Activated CD8-positive, alpha-beta T cell treated with anti-CD3 and anti-CD28 coated beads for 36 hours (primary cell): ENCODE measurements around the gene NDUFB2. TPM values are rescaled to one million over a fixed set of nuclear protein-coding genes. Genes with fewer than 3 reads are reported as not detected.
A peak's percentile ranks its signal among the peaks of the same experiment; 100 is the strongest.

Experiments
- ATAC-seq: fragments of 200-7000 bp; cut with Tn5 transposase; one replicate; pipeline ENCODE4 v1.10.0; 2021; ENCODE audit warnings: mild to moderate bottlenecking, moderate library complexity
- CTCF ChIA-PET: fragments of 350-600 bp; sonication (Branson Sonifier 250); formaldehyde crosslinking; loops from one replicate; lab custom pipeline; 2021; ENCODE audit warnings: antibody characterized with exemption; lab: Charles Lee
- POLR2A ChIA-PET: fragments of 350-600 bp; sonication (Branson Sonifier 250); formaldehyde crosslinking; loops from one replicate; lab custom pipeline; 2021; ENCODE audit warnings: antibody characterized with exemption; lab: Charles Lee
- DNase-seq: peaks from one replicate; pipeline ENCODE4 v3.0.0-alpha.2; 2020
- H3K27ac Mint-ChIP-seq: one replicate; pipeline ENCODE4 v1.8.0; 2021; ENCODE audit warnings: mild to moderate bottlenecking, mixed read lengths
- H3K27me3 Mint-ChIP-seq: one replicate; pipeline ENCODE4 v1.8.0; 2021; ENCODE audit warnings: mixed read lengths
- H3K36me3 Mint-ChIP-seq: one replicate; pipeline ENCODE4 v1.8.0; 2021; ENCODE audit warnings: low read depth, mixed read lengths
- H3K4me1 Mint-ChIP-seq: one replicate; pipeline ENCODE4 v1.8.0; 2021; ENCODE audit warnings: low read depth, mixed read lengths
- H3K4me3 Mint-ChIP-seq: one replicate; pipeline ENCODE4 v1.8.0; 2021; ENCODE audit warnings: mild to moderate bottlenecking, moderate library complexity, mixed read lengths
- H3K9me3 Mint-ChIP-seq: one replicate; pipeline ENCODE4 v1.8.0; 2021; ENCODE audit warnings: mixed read lengths
- intact Hi-C: fragments of 100-400 bp; cut with micrococcal nuclease; formaldehyde crosslinking; loops from one replicate; pipeline ENCODE4 v1.10.0; 2022
- total RNA-seq, 2 experiments: library from RNA; stranded (reverse); gene quantifications; one replicate each; pipeline ENCODE4 v1.2.3, GENCODE V29; 2021
- TF ChIP-seq, protein P1 (sequence below): fragments of 200-600 bp; IDR thresholded peaks from one replicate; pipeline ENCODE4 v1.8.0; 2022; ENCODE audit warnings: antibody characterized with exemption, mild to moderate bottlenecking

Gene NDUFB2
- total RNA-seq, 2 experiments from 2014 or later, result 159 to 177 TPM

DNA sequence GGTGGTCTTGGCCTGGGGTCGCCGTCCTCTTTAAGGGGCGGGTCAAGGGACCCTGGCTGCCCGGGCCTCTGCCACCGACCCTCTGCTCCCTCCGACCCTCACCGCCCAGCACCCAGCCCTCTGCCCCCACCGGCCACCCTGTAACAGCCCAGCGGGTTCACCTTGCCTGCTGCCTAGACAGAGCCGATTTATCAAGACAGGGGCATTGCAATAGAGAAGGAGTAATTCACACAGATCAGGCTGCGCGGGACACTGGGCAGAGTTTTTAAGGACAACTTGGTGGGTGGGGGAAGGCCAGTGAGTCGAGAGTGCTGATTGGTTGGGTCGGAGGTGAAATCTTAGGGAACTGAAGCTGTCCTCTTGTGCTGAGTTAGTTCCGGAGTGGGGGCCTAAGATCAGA is 24.5 kb upstream of the NDUFB2 start:
- intact Hi-C loops, result no loop called here
- TF ChIP-seq, protein P1, sequence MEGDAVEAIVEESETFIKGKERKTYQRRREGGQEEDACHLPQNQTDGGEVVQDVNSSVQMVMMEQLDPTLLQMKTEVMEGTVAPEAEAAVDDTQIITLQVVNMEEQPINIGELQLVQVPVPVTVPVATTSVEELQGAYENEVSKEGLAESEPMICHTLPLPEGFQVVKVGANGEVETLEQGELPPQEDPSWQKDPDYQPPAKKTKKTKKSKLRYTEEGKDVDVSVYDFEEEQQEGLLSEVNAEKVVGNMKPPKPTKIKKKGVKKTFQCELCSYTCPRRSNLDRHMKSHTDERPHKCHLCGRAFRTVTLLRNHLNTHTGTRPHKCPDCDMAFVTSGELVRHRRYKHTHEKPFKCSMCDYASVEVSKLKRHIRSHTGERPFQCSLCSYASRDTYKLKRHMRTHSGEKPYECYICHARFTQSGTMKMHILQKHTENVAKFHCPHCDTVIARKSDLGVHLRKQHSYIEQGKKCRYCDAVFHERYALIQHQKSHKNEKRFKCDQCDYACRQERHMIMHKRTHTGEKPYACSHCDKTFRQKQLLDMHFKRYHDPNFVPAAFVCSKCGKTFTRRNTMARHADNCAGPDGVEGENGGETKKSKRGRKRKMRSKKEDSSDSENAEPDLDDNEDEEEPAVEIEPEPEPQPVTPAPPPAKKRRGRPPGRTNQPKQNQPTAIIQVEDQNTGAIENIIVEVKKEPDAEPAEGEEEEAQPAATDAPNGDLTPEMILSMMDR, result no peak

DNA sequence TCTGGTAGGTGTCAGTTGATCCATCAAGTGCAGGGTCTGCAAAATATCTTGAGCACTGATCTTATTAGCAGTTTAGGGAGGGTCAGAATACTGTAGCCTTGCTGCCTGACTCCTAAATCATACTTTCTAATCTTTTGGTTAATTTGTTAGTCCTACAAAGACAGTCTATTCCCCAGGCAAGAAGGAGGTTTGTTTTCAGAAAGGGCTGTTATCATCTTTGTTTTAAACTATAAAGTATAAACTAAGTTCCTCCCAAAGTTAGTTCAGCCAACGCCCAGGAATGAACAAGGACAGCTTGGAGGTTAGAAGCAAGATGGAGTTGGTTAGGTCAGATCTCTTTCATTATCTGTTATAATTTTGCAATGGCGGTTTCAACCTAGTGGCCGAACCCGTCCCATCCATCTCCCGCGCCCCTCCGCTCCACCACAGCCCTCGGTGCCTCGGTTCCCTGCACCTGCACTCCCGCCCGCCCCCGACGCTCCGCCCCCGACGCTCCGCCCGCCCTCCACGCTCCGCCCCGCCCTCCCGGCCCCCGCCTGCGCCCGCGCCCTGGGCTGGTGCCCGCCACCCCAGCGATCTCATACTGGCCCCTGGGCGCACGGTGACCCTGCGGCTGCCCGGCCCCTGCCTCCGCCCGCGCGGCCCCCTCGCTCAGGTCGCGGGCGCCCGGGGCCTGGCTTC is 24.0 kb upstream of the NDUFB2 start, which contains the start of gene ADCK2:
Gene ADCK2, plus strand, starts transcription at position 564 of the 681 bp plus-strand sequence. CDS start 386 bp downstream, outside the sequence.
- TF ChIP-seq, protein P1, result no peak
- ChIA-PET CTCF (interaction anchor here (1.2 to 2.3 kb wide), 2 partner anchors 16 to 19 kb away, joined by 4 to 7 read pairs; no protein-coding TSS in a partner anchor), POLR2A (interaction anchor here (1.1 to 3.6 kb wide), 2 partner anchors 24 to 44 kb away, joined by 3 to 14 read pairs; partner anchors contain the start of gene NDUFB2)
- intact Hi-C loops, result no loop called here
- Mint-ChIP-seq H3K4me1 (peaks cover 33% of the 10 kb centered on the region), H3K36me3 (peaks cover 6% of the 10 kb centered on the region), H3K27me3 (no peaks in the 10 kb centered on the region), H3K27ac (peak within 1 kb of the TSS; percentile 82), H3K9me3 (no peaks in the 10 kb centered on the region), H3K4me3 (peak within 1 kb of the TSS; percentile 86)
- peak; percentile 68 for DNase-seq
- ATAC-seq, result peak; percentile 77

More for the DNA sequence above, 24.5 kb upstream of the NDUFB2 start:
- CTCF ChIA-PET, result interaction anchor here (1.2 kb wide), 1 partner anchor 18 kb away, joined by 4 read pairs; no protein-coding TSS in a partner anchor
- peak overlapping the region; percentile 67 for H3K4me3 Mint-ChIP-seq
- no peaks in the 10 kb centered on the region for H3K9me3 Mint-ChIP-seq
- H3K27me3 Mint-ChIP-seq, result no peaks in the 10 kb centered on the region
- DNase-seq (no peak), ATAC-seq (no peak)
- peaks cover 6% of the 10 kb centered on the region for H3K36me3 Mint-ChIP-seq
- H3K27ac Mint-ChIP-seq, result peak overlapping the region; percentile 82
- POLR2A ChIA-PET, result interaction anchor here (3.6 kb wide), 1 partner anchor 25 kb away, joined by 14 read pairs; the partner anchor contains the start of gene NDUFB2
- peaks cover 33% of the 10 kb centered on the region for H3K4me1 Mint-ChIP-seq

DNA sequence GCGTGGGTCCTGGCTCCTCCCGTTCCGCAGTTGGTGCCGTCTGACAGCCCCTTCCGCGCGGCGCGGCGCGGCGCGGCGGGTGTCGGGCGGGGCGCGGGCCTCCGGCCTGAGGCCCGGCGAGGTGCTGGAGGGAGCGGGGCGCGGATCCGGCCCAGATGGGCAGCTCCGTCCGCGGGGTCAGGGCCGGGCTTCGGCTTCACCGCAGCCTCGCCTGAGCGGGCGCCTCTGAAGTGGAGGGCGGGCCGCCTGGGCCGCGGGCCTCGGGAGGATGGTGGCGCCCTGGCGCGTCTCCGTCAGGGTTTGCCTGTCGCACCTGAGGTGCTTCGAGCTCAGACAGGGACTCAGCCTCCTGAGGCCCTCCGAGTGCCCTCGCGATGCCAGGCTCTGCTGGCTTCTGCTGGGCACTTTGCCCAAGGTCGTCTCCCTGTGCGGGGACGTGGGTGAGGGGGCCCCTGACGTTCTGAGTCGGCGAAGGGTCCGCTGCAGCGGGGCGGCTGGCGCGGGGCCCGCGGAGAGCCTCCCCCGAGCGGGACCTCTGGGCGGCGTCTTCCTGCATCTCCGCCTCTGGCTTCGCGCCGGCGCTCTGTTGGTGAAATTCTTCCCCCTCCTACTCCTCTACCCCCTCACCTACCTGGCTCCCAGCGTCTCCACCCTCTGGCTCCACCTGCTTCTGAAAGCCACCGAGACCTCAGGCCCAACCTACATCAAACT is 23.3 kb upstream of the NDUFB2 start:
- ATAC-seq, result peak; percentile 74
- ChIA-PET POLR2A (interaction anchor here (1.1 to 3.6 kb wide), 3 partner anchors 11 to 44 kb away, joined by 3 to 14 read pairs (median 3); partner anchors contain the start of gene NDUFB2), CTCF (interaction anchor here (1.1 to 2.3 kb wide), 3 partner anchors 13 to 20 kb away, joined by 4 to 7 read pairs (median 4); no protein-coding TSS in a partner anchor)
- Mint-ChIP-seq H3K4me1 (peaks cover 35% of the 10 kb centered on the region), H3K4me3 (peak overlapping the region; percentile 86), H3K9me3 (no peaks in the 10 kb centered on the region), H3K36me3 (peaks cover 13% of the 10 kb centered on the region), H3K27me3 (no peaks in the 10 kb centered on the region), H3K27ac (peak overlapping the region; percentile 78)
- intact Hi-C loops, result no loop called here
- peak; percentile 57 for DNase-seq
- TF ChIP-seq, protein P1, result no peak

DNA sequence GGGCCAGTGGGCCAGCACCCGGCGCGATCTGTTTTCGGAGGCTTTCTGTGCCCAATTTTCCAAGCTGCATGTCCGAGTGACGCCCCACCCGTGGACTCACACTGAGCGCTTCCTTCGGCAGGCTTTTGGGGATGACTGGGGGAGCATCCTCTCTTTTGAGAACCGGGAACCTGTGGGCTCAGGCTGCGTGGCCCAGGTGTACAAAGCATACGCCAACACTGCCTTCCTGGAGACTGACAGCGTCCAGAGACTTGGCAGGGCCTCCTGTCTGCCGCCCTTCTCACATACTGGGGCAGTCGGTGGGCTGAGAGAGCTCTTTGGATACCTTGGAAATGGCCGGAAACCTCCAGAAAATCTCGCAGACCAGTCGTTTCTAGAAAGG is 22.7 kb upstream of the NDUFB2 start:
- Mint-ChIP-seq H3K4me3 (peak overlapping the region; percentile 86), H3K9me3 (no peaks in the 10 kb centered on the region), H3K27me3 (no peaks in the 10 kb centered on the region), H3K27ac (peak overlapping the region; percentile 78), H3K4me1 (peaks cover 35% of the 10 kb centered on the region), H3K36me3 (peaks cover 17% of the 10 kb centered on the region)
- intact Hi-C loops, result no loop called here
- ChIA-PET POLR2A (interaction anchor here (1.1 to 3.6 kb wide), 3 partner anchors 11 to 45 kb away, joined by 3 to 14 read pairs (median 3); partner anchors contain the start of gene NDUFB2), CTCF (interaction anchor here (1.1 to 2.3 kb wide), 4 partner anchors 12 to 197 kb away, joined by 3 to 7 read pairs (median 4); no protein-coding TSS in a partner anchor)
- TF ChIP-seq, protein P1, result no peak
- ATAC-seq, result no peak
- no peak for DNase-seq
